Pancreas (tissue), 10 donors: ENCODE data around the gene NXN. TPM values are rescaled to one million over a fixed set of nuclear protein-coding genes. Genes with fewer than 3 reads are reported as not detected.

Source experiments
- ATAC-seq, 4 donors: fragments of 200-7000 bp; cut with Tn5 transposase; one replicate each; pipeline versions ENCODE4 v1.8.0 to v1.9.1; 2020; ENCODE audit warnings: mild to moderate bottlenecking in 4 of 4, moderate library complexity in 4 of 4
- DNase-seq, 6 donors: peaks; one replicate each; pipeline ENCODE4 v3.0.0-alpha.2; 2020
- FAIRE-seq: peaks from 2 replicates; lab custom pipeline; 2012; peaks lifted over from hg19 to GRCh38; lab: Jason Lieb, UNC
- H3K27ac ChIP-seq, 4 donors: fragments of 200-600 bp; sonication (generic); 1 replicate in 3 of 4; 2 replicates in 1 of 4; pipeline versions ENCODE4 v1.5.0 to v1.8.0; 2020
- H3K27me3 ChIP-seq, 4 donors: fragments of 200-600 bp; one replicate each; pipeline ENCODE4 v1.8.0; 2021
- H3K36me3 ChIP-seq, 3 donors: fragments of 200-600 bp; sonication (generic) in 1 of 3; one replicate each; pipeline versions ENCODE4 v1.5.0 to v1.8.0; 2020 to 2021
- H3K4me1 ChIP-seq, 3 donors: fragments of 200-600 bp; one replicate each; pipeline ENCODE4 v1.8.0; 2021
- H3K4me3 ChIP-seq, 4 donors: fragments of 200-600 bp; sonication (generic) in 2 of 4; one replicate each; pipeline versions ENCODE4 v1.5.0 to v1.8.0; 2020 to 2021
- H3K9me3 ChIP-seq, 4 donors: fragments of 200-600 bp; one replicate each; pipeline ENCODE4 v1.8.0; 2021
- CTCF ChIP-seq, 4 donors: fragments of 200-600 bp; sonication (generic) in 3 of 4; IDR thresholded peaks; one replicate each; pipeline versions ENCODE4 v1.5.0 to v1.8.0; 2021; ENCODE audit warnings: antibody characterized with exemption in 4 of 4
- WGBS, 2 donors: extraction: QIAGEN DNeasy Blood & Tissue Kit; methylation state at CpG; one replicate each; pipeline ENCODE4 v1.1.7; 2013; 5-methylcytosine and 5-hydroxymethylcytosine counted together
- intact Hi-C, 3 donors: fragments of 100-400 bp; cut with DNase I; formaldehyde crosslinking; loops; one replicate each; pipeline versions ENCODE4 v1.11.1 to v1.14.2; 2022
- polyA plus RNA-seq, 2 donors: library from polyadenylated mRNA; stranded (reverse); fragments of 200-250 nt; gene quantifications; one replicate each; pipeline ENCODE4 v1.2.3, GENCODE V29; 2013
- total RNA-seq, 6 donors: library from RNA; stranded (reverse); fragmentation: NEBNext Ultra II Directional in 4 of 6; extraction: Animal tissue kit (Norgen Biotek cat#: 25700) in 4 of 6; gene quantifications; one replicate each; pipeline versions ENCODE4 v1.2.1 to v1.2.4, GENCODE V29; 2021 to 2023
- donor health status: healthy with polysubstance abuse.
- donor health status: DM: no; HTN: no; CAD: no; lungs with moderate emphysema.
- donor health status: DM: no; HTN: no; CAD: no.
- donor health status: control.
- donor health status: control.
- donor health status: Bipolar disorder and iron deficiency.
- donor health status: DM: yes; HTN: yes; CAD: no.
- donor health status: DM: no; HTN: no; CAD: no.
- donor health status: DM: no; HTN: no; CAD: no.
- donor health status: DM: yes; HTN: yes; CAD: no.

The NXN gene
- total and polyA plus RNA-seq, 8 donors, result 17.4 to 35.0 (median 29.4) TPM

GRCh38 chr17:903691-904481 lies 75.7 kb downstream of the NXN start:
- no peak overlapping the region for H3K27ac ChIP-seq
- 87 to 89% methylated on average over 34 of the region's 34 CpGs for WGBS, 2 donors

GRCh38 chr17:902463-902862 lies 77.1 kb downstream of the NXN start:
- Histone ChIP-seq H3K4me3 (no peak overlapping the region), H3K27me3 (no peaks in the 10 kb centered on the region), H3K4me1 (no peaks in the 10 kb centered on the region), H3K9me3 (no peaks in the 10 kb centered on the region), H3K36me3 (no peaks in the 10 kb centered on the region), H3K27ac (no peak overlapping the region)
- DNase-seq (no peak), ATAC-seq (no peak), FAIRE-seq (no peak)
- TF ChIP-seq CTCF (IDR thresholded peaks at IDR 0.05), result no peak
- intact Hi-C loops, result no loop called here
- WGBS, 2 donors, result 91 to 94% methylated on average over 8 of the region's 8 CpGs

More at GRCh38 chr17:903691-904481, 75.7 kb downstream of the NXN start:
- ATAC-seq (peak in 1 of 4 donors; percentile 31), FAIRE-seq (no peak), DNase-seq (no peak)
- Histone ChIP-seq H3K4me3 (no peak overlapping the region), H3K27me3 (no peaks in the 10 kb centered on the region), H3K4me1 (no peaks in the 10 kb centered on the region), H3K9me3 (no peaks in the 10 kb centered on the region), H3K36me3 (no peaks in the 10 kb centered on the region)
- intact Hi-C loops, result no loop called here
- no peak for TF ChIP-seq CTCF (IDR thresholded peaks at IDR 0.05)

- intact Hi-C loops, result no loop called here
- Histone ChIP-seq H3K27ac (peak overlapping the region in 1 of 4 donors; percentile 3), H3K36me3 (no peaks in the 10 kb centered on the region), H3K4me3 (no peak overlapping the region), H3K4me1 (no peaks in the 10 kb centered on the region), H3K9me3 (no peaks in the 10 kb centered on the region), H3K27me3 (no peaks in the 10 kb centered on the region)
- TF ChIP-seq CTCF (IDR thresholded peaks at IDR 0.05), result no peak
- ATAC-seq (no peak), FAIRE-seq (no peak), DNase-seq (no peak)
- WGBS, 2 donors, result 94% methylated on average over 21 of the region's 21 CpGs
These were observed 77.6 kb downstream of the NXN start for GRCh38 chr17:901964-902363.

GRCh38 chr17:901191-901950 lies 78.2 kb downstream of the NXN start:
- no peaks in the 10 kb centered on the region for H3K9me3 ChIP-seq
- WGBS, 2 donors, result 58 to 60% methylated on average over 18 of the region's 18 CpGs
- no peak for FAIRE-seq
- no peak for TF ChIP-seq CTCF (IDR thresholded peaks at IDR 0.05)
- DNase-seq, result peak in 2 of 6 donors; percentile 33 to 42
- intact Hi-C loops, result no loop called here
- H3K27ac ChIP-seq, result peak overlapping the region in 1 of 4 donors; percentile 3
- H3K4me3 ChIP-seq, result no peak overlapping the region
- no peaks in the 10 kb centered on the region for H3K4me1 ChIP-seq
- H3K27me3 ChIP-seq, result no peaks in the 10 kb centered on the region
- ATAC-seq, result peak; percentile 60 to 79 (median 77)
- H3K36me3 ChIP-seq, result no peaks in the 10 kb centered on the region
